Upper lobe of left lung (tissue), 6 donors: Measurements from ENCODE around the gene PXDN. TPM values are rescaled to one million over a fixed set of nuclear protein-coding genes. Genes with fewer than 3 reads are reported as not detected.

Experiments
- ATAC-seq, 2 donors: fragments of 200-7000 bp; cut with Tn5 transposase; one replicate each; pipeline ENCODE4 v1.9.1; 2022; ENCODE audit warnings: mild to moderate bottlenecking in 2 of 2, moderate library complexity in 2 of 2; ENCODE audit not compliant: low FRiP score in 2 of 2
- DNase-seq, 2 donors: peaks; one replicate each; pipeline ENCODE4 v3.0.0-alpha.2; 2019 to 2020
- H3K27ac ChIP-seq, 4 donors: fragments of 200-600 bp; sonication (generic); one replicate each; pipeline ENCODE4 v1.5.1; 2016 to 2019
- H3K27me3 ChIP-seq, 4 donors: fragments of 200-600 bp; sonication (generic); one replicate each; pipeline ENCODE4 v1.5.1; 2017 to 2019
- H3K36me3 ChIP-seq, 4 donors: fragments of 200-600 bp; sonication (generic); one replicate each; pipeline ENCODE4 v1.5.1; 2016 to 2019
- H3K4me1 ChIP-seq, 4 donors: fragments of 200-600 bp; sonication (generic); one replicate each; pipeline ENCODE4 v1.5.1; 2018 to 2019
- H3K4me3 ChIP-seq, 4 donors: fragments of 200-600 bp; sonication (generic); one replicate each; pipeline ENCODE4 v1.5.1; 2017 to 2019; ENCODE audit warnings: mild to moderate bottlenecking in 2 of 4, moderate library complexity in 1 of 4
- H3K9me3 ChIP-seq, 4 donors: fragments of 200-600 bp; sonication (generic); one replicate each; pipeline ENCODE4 v1.5.1; 2018 to 2019
- EP300 ChIP-seq, 4 donors: sonication (generic); formaldehyde crosslinking; IDR thresholded peaks; one replicate each; pipeline ENCODE4 v1.5.1; 2017; ENCODE audit warnings: antibody characterized with exemption in 4 of 4, control low read depth in 2 of 4
- POLR2A ChIP-seq, 4 donors: fragments of 450-650 bp; IDR thresholded peaks; one replicate each; pipeline ENCODE4 v1.5.1; 2016 to 2017; ENCODE audit warnings: antibody characterized with exemption in 4 of 4, mild to moderate bottlenecking in 2 of 4
- POLR2AphosphoS5 ChIP-seq, 2 donors: sonication (generic); formaldehyde crosslinking; IDR thresholded peaks; one replicate each; pipeline ENCODE4 v1.5.1; 2017; ENCODE audit warnings: antibody characterized with exemption in 2 of 2
- WGBS, 2 donors: methylation state at CpG; one replicate each; pipeline ENCODE4 v1.1.5; 2017 to 2018; 5-methylcytosine and 5-hydroxymethylcytosine counted together
- total RNA-seq, 6 donors: library from RNA; depleted of rRNA in 4 of 6; stranded (reverse); fragments of >200 nt in 4 of 6; gene quantifications; one replicate each; pipeline versions ENCODE4 v1.1.0 to v1.2.1, GENCODE V29; 2016 to 2021
- TF ChIP-seq, protein P1 (sequence below), 6 experiments: fragments of 450-650 bp in 4 of 6; fragments of 200-600 bp in 2 of 6; sonication (generic) in 2 of 6; IDR thresholded peaks; one replicate each; pipeline ENCODE4 v1.5.1; 2016 to 2019; ENCODE audit warnings: antibody characterized with exemption in 6 of 6
- donor health status: DM: no; HTN: no; CAD: no; lungs with moderate emphysema.
- donor health status: DM: no; HTN: yes; CAD: no; lungs with severe emphysema.

The PXDN gene
- total RNA-seq, 6 donors from 2014 or later: 20.8 to 65.6 (median 38.5) TPM

- H3K27me3 ChIP-seq: no peaks in the 10 kb centered on the region
- no peak for DNase-seq
- WGBS, 2 donors: 94% methylated on average over 15 to 16 of the region's 16 CpGs
- no peak for TF ChIP-seq POLR2AphosphoS5 (IDR thresholded peaks at IDR 0.05)
- no peak for TF ChIP-seq EP300 (IDR thresholded peaks at IDR 0.05)
- no peak for TF ChIP-seq POLR2A (IDR thresholded peaks at IDR 0.05)
- TF ChIP-seq, protein P1, sequence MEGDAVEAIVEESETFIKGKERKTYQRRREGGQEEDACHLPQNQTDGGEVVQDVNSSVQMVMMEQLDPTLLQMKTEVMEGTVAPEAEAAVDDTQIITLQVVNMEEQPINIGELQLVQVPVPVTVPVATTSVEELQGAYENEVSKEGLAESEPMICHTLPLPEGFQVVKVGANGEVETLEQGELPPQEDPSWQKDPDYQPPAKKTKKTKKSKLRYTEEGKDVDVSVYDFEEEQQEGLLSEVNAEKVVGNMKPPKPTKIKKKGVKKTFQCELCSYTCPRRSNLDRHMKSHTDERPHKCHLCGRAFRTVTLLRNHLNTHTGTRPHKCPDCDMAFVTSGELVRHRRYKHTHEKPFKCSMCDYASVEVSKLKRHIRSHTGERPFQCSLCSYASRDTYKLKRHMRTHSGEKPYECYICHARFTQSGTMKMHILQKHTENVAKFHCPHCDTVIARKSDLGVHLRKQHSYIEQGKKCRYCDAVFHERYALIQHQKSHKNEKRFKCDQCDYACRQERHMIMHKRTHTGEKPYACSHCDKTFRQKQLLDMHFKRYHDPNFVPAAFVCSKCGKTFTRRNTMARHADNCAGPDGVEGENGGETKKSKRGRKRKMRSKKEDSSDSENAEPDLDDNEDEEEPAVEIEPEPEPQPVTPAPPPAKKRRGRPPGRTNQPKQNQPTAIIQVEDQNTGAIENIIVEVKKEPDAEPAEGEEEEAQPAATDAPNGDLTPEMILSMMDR (IDR thresholded peaks at IDR 0.05): no peak
- no peak for ATAC-seq
- H3K36me3 ChIP-seq: no peaks in the 10 kb centered on the region
- peaks cover 7 to 16% (median 14%) of the 10 kb centered on the region in 4 donors for H3K4me1 ChIP-seq
- peaks cover 0 to 10% (median 3%) of the 10 kb centered on the region in 4 donors for H3K9me3 ChIP-seq
- H3K27ac ChIP-seq: no peak overlapping the region
- no peak overlapping the region for H3K4me3 ChIP-seq
Measured at GRCh38 chr2:1754461-1755170, 10.3 kb upstream of the PXDN start.

DNA sequence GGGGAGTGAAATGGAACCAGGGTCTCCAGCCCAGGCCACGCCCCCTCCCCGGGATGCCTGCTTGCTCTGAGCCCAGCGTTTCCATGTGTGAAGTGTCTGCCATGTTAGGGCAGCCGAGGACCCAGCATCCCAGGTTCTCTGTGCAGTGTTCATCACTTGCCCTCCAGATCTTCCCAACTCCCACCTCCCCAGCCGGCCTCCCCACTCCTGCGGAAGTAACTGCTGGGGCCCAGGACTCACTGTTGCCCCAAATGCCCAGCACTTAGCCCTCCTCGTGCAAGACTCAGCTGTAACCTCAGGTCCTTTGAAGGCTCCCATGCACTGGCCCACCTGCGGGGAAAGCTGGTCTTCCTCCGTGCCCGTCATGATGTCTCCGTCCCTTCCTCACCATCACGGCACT, 9.7 kb upstream of the PXDN start:
- H3K9me3 ChIP-seq: peaks cover 0 to 10% (median 3%) of the 10 kb centered on the region in 4 donors
- H3K4me1 ChIP-seq: peaks cover 7 to 16% (median 14%) of the 10 kb centered on the region in 4 donors
- no peak overlapping the region for H3K4me3 ChIP-seq
- whole genome bisulfite sequencing, 2 donors: 95 to 96% methylated on average over 9 to 12 of the region's 12 CpGs
- no peak overlapping the region for H3K27ac ChIP-seq
- ATAC-seq (no peak), DNase-seq (no peak)
- no peaks in the 10 kb centered on the region for H3K27me3 ChIP-seq
- no peaks in the 10 kb centered on the region for H3K36me3 ChIP-seq
- TF ChIP-seq, protein P1 (IDR thresholded peaks at IDR 0.05): no peak
- TF ChIP-seq POLR2A (IDR thresholded peaks at IDR 0.05): no peak
- no peak for TF ChIP-seq POLR2AphosphoS5 (IDR thresholded peaks at IDR 0.05)
- no peak for TF ChIP-seq EP300 (IDR thresholded peaks at IDR 0.05)

- Histone ChIP-seq H3K27me3 (no peaks in the 10 kb centered on the region), H3K4me1 (peaks cover 7 to 16% (median 14%) of the 10 kb centered on the region in 4 donors), H3K27ac (no peak overlapping the region), H3K4me3 (no peak overlapping the region), H3K9me3 (peaks cover 0 to 10% (median 3%) of the 10 kb centered on the region in 4 donors), H3K36me3 (no peaks in the 10 kb centered on the region)
- TF ChIP-seq, protein P1 (IDR thresholded peaks at IDR 0.05): no peak
- no peak for TF ChIP-seq POLR2A (IDR thresholded peaks at IDR 0.05)
- TF ChIP-seq POLR2AphosphoS5 (IDR thresholded peaks at IDR 0.05): no peak
- no peak for TF ChIP-seq EP300 (IDR thresholded peaks at IDR 0.05)
- no peak for ATAC-seq
- WGBS, 2 donors: 84% methylated on average over 6 of the region's 6 CpGs
- DNase-seq: no peak
Measured at GRCh38 chr2:1752751-1753150, 8.4 kb upstream of the PXDN start.

DNA sequence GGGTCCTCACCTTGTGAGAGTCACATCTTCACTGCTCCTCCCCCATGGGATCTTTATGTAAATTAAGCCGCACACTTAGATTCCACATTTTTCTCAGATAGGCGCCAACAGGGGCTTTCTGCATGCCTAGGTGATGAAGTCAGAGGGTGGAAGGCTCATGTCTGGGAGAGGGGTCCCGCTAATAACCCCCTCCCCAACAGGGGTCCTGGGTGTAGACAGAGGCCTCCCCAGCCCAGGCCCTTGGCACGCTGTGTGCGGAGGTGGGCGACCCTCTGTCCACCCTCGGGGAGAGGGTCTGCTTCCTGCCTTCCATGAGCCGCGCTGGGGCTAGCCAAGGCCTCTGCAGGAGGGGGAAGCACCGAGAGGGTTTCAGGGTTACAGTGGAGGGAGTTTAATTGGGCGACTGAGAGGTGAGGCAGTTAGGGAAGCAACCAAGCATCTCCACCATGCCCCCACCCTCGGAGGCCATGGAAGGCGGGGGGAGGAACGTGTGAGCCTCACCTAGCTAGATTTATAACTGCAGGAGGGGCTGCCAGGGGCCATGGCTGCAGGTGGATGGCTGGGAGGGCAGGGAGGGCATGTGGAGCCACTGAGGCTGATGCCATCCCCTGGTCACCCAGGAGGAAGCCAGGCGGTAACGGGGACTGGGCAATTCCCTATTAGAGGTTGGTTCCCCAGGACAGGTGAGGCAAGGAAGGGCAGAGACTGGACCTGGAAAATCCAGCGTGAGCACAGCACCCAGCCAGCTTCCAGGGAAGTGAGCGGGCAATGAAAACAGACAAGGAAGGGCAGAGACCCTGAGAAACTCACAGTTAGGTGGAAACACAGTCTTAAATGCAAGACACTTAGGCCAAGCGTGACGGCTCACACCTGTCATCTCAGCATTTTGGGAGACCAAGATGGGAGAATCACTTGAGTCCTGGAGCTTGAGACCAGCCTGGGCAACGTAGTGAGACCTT, 7.7 kb upstream of the PXDN start:
- peaks cover 7 to 16% (median 14%) of the 10 kb centered on the region in 4 donors for H3K4me1 ChIP-seq
- H3K27me3 ChIP-seq: no peaks in the 10 kb centered on the region
- no peak for TF ChIP-seq POLR2A (IDR thresholded peaks at IDR 0.05)
- no peak for TF ChIP-seq EP300 (IDR thresholded peaks at IDR 0.05)
- TF ChIP-seq, protein P1 (IDR thresholded peaks at IDR 0.05): no peak
- TF ChIP-seq POLR2AphosphoS5 (IDR thresholded peaks at IDR 0.05): no peak
- ATAC-seq (no peak), DNase-seq (peak; percentile 3 to 46)
- 74 to 75% methylated on average over 19 to 21 of the region's 21 CpGs for WGBS, 2 donors
- peaks cover 0 to 10% (median 3%) of the 10 kb centered on the region in 4 donors for H3K9me3 ChIP-seq
- no peaks in the 10 kb centered on the region for H3K36me3 ChIP-seq
- H3K27ac ChIP-seq: no peak overlapping the region
- H3K4me3 ChIP-seq: no peak overlapping the region
